GM20000 (cell line): ENCODE data around the gene SMAD7.

Source experiments
- DNase-seq: peaks from one replicate; pipeline ENCODE4 v3.0.0; 2012; ENCODE audit warnings: low spot score
- TF ChIP-seq, protein P1 (sequence below): IDR thresholded peaks from 2 replicates; pipeline ENCODE4 v1.5.1; 2012; ENCODE audit warnings: mild to moderate bottlenecking, control low read depth; ENCODE audit errors: extremely low read depth, missing control alignments

Gene SMAD7

DNA sequence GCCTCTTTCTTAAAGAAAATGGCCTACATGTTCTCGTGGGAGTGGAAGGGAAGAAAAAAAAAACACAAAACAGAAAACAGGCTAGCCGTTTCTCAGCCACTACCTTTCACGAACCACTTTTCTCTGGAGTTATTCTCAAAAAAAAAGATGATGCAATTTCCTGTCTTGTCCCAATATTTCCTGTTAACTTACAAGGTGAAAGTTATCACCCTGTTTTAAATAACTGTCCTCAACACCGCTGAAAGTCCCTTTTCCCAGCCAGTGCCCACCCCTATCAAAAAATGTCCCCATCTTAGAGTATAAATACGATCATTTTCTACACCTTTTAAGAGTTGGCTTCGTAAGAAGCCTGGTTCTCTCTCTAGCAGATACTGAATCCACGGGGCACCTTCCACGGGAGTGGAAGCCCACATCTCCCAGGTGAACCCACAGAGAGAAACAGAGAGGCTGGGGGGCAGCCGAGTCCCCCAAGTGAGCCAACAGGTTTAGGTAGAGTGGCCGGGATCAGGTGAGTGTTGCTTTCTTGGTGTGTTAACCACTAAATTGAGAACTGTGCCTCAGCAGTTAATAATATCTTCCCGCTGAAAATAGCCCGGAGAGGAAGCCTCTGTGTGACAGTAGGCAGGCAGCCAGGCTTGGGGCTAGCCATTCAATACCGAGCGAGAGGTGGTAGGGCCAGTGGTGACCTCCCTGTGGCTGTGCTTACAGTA, 15.9 kb downstream of the SMAD7 start:
- DNase-seq, result peak; percentile 60

DNA sequence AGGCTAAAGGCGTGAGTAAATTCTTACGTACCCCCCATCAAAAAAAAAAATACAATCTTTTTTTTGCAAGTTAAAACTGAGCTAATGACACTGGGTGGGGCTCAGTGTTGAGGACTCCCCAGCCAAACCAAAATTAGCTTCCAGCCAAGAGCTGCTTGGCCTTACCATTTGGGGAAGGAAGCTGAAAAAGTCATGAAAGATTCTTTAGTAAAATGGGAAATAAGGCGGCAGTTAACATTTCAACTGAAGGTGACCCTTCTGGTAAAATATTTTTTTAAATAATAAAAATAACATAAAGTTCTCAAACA, 16.4 kb downstream of the SMAD7 start:
- TF ChIP-seq, protein P1, sequence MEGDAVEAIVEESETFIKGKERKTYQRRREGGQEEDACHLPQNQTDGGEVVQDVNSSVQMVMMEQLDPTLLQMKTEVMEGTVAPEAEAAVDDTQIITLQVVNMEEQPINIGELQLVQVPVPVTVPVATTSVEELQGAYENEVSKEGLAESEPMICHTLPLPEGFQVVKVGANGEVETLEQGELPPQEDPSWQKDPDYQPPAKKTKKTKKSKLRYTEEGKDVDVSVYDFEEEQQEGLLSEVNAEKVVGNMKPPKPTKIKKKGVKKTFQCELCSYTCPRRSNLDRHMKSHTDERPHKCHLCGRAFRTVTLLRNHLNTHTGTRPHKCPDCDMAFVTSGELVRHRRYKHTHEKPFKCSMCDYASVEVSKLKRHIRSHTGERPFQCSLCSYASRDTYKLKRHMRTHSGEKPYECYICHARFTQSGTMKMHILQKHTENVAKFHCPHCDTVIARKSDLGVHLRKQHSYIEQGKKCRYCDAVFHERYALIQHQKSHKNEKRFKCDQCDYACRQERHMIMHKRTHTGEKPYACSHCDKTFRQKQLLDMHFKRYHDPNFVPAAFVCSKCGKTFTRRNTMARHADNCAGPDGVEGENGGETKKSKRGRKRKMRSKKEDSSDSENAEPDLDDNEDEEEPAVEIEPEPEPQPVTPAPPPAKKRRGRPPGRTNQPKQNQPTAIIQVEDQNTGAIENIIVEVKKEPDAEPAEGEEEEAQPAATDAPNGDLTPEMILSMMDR, result no peak
- no peak for DNase-seq

More for the DNA sequence above, 15.9 kb downstream of the SMAD7 start:
- TF ChIP-seq, protein P1, result no peak

DNA sequence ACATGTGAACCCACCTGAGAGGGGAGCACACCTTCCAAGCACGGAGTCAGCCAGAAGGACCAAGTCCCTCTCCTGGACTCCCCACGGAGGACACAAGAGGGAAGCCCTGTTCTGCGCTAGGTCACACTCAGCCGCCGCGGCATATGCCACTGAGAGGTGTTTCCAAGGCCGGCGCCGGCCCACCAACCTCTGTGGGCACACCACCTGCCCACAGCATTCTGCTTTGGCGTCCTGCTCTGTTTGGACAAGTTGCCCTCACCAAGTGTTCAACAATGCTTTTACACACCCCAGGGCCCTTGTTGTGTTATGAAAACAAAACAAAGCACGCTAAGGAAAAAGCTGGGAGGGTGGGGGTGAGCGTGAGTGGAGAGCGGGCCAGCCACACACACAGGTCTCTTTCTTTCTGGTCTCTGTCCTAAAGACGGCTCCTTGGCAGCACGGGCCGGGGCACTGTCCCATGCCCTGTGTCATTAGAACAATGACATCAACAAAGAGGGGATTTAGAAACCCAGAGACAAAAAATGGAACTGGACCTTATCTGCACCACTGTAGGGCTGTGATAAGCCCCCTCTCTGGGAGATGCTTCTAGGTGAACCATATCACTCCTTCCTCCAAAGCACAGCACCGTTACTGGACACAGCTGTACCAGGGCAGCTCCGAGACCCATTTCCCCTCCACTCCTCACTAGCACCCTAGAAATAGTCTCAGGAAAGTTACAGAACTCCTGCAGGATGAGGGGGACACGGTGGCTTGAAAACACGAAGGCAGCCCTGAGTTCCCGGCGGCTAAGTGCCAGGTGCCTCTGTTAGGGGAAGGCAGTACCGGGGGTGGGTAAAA, 17.0 kb downstream of the SMAD7 start:
- no peak for DNase-seq
- TF ChIP-seq, protein P1, result no peak

DNA sequence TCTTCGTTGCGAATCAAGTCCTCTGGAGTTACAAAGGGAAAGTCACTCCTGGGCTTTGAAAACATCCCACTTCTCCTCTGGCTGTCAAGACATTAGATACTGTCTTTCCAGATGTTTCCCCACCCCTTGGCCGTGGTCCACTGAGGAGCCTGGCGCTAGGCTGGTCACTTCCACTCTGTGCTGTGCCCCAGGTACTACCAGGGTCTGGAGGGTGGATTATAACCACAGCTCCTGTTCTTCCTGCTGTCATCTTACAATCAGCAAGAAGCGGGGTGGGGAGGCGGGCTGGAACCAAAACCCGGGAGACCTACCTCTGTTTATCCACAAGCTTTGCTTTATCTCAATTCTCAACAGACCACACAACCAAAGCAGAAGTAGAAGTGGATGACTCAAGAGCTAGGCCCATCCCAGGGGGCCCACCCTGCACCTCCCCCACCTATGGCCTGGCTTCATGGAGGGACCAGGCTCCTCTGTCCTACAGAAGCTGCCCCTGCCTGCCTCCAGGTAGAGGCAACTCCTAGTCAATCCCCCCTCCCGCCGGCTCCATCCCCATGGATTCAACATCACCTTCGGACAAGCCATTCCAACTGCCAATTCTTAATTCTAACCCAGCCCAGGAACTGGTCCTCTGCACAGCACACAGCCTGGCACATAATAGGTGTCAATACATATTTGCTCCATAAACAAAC, 17.8 kb downstream of the SMAD7 start:
- TF ChIP-seq, protein P1, result no peak
- DNase-seq, result peak; percentile 49

DNA sequence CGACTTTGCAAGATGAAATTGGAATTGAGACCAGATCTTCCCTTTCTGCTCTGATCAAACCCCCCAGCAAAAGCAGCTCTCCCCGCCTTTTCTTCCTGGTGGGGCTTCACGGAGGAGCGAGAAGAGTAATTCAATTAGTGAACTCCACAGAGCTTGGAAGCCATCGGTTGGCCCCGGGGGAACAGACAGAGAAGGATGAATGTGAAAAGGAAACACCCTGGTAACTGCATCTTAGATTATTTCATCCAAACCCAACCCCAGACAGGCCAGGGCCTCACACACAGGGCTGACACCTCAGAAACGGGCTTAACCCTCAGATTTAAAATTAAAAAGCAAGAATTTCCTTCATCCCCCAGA, 18.3 kb downstream of the SMAD7 start:
- TF ChIP-seq, protein P1, result no peak
- no peak for DNase-seq

DNA sequence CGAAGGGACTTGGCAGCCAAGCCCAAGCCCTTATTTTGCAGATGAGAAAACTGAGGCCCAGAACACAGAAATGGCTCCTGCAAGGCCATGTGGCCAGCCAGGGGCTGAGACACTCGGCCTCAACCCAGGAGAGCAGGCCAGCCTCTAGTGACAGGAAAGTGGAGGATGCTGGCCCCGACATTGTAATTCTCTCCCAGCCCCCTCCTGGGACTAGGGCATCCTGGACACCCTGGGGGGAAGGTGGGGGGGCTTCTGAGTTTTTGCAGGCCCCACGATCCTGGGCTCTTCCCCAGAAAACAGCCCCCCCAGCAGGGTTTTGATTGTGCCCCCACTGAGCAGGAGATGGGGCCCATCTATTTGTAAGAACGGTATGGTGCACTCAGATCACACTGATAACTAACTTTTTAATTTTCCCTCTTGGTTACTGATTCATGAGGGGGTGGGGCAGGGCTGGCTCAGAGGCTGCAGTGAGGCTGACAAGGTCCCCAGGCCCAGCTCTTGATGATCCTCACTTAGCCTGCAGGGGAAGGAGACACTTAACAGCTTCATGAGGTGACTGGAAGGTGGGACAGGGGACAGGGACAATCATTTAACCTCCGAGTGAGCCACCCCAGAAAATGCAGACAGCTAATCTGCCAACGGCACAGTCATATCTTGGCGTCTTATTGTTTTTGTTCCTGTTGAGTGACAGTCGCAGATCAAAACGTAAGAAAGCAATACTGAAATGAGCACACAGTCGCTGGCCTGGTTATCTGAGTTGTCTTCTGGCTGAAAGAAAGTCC, 18.9 kb downstream of the SMAD7 start:
- TF ChIP-seq, protein P1, result no peak
- DNase-seq, result peak; percentile 71
